Small intestine (tissue), 7 donors: ENCODE results near the gene DRC3. TPM values are rescaled to one million over a fixed set of nuclear protein-coding genes. Genes with fewer than 3 reads are reported as not detected.
A peak's percentile ranks its signal among the peaks of the same experiment; 100 is the strongest.

Experiments
- DNase-seq, 2 donors: peaks; one replicate each; pipeline versions ENCODE4 v3.0.0 to v3.0.0-alpha.2; 2013
- FAIRE-seq: peaks from 2 replicates; lab custom pipeline; 2012; peaks lifted over from hg19 to GRCh38; lab: Jason Lieb, UNC
- H3K27ac ChIP-seq, 3 donors: one replicate each; pipeline ENCODE4 v1.5.1; 2013; ENCODE audit warnings: low read length in 2 of 3, mild to moderate bottlenecking in 2 of 3, control low read depth in 1 of 3, inconsistent platforms in 1 of 3, low read depth in 1 of 3, moderate library complexity in 1 of 3
- H3K27me3 ChIP-seq, 3 donors: one replicate each; pipeline ENCODE4 v1.6.1; 2013; ENCODE audit warnings: low read length in 3 of 3, inconsistent platforms in 1 of 3; ENCODE audit not compliant: control insufficient read depth in 3 of 3, insufficient read depth in 3 of 3
- H3K36me3 ChIP-seq, 3 donors: one replicate each; pipeline ENCODE4 v1.6.1; 2013; ENCODE audit warnings: low read length in 3 of 3, inconsistent platforms in 1 of 3, low read depth in 1 of 3, mild to moderate bottlenecking in 1 of 3, moderate library complexity in 1 of 3; ENCODE audit not compliant: control insufficient read depth in 3 of 3, insufficient read depth in 2 of 3
- H3K4me1 ChIP-seq, 3 donors: one replicate each; pipeline ENCODE4 v1.6.1; 2013; ENCODE audit warnings: low read length in 2 of 3, inconsistent platforms in 1 of 3, low read depth in 1 of 3, mild to moderate bottlenecking in 1 of 3, moderate library complexity in 1 of 3; ENCODE audit not compliant: control insufficient read depth in 3 of 3, insufficient read depth in 2 of 3
- H3K4me3 ChIP-seq, 3 donors: one replicate each; pipeline ENCODE4 v1.5.1; 2013; ENCODE audit warnings: low read length in 3 of 3, control low read depth in 1 of 3, inconsistent platforms in 1 of 3, low read depth in 1 of 3, mild to moderate bottlenecking in 1 of 3, moderate library complexity in 1 of 3
- H3K9me3 ChIP-seq, 2 donors: one replicate each; pipeline ENCODE4 v1.6.1; 2013; ENCODE audit warnings: low read depth in 1 of 2, low read length in 1 of 2; ENCODE audit not compliant: control insufficient read depth in 2 of 2, insufficient read depth in 1 of 2
- WGBS, 3 donors: extraction: QIAGEN DNeasy Blood & Tissue Kit; methylation state at CpG; one replicate each; pipeline ENCODE4 v1.1.7; 2013; 5-methylcytosine and 5-hydroxymethylcytosine counted together
- polyA plus RNA-seq, 4 donors: library from polyadenylated mRNA; stranded (reverse) in 3 of 4; unstranded in 1 of 4; fragments of 200-250 nt in 3 of 4; fragments of 120-200 nt in 1 of 4; gene quantifications; one replicate each; pipeline versions ENCODE4 v1.2.1 to v1.2.3, GENCODE V29; 2013
- donor health status: healthy with polysubstance abuse.
- donor health status: control.
- donor health status: control.
- donor health status: Bipolar disorder and iron deficiency.
- donor health status: healthy.

DRC3 gene
- polyA plus RNA-seq, 4 donors, result 0.54 to 4.1 (median 0.85) TPM; not detected in 1

DNA sequence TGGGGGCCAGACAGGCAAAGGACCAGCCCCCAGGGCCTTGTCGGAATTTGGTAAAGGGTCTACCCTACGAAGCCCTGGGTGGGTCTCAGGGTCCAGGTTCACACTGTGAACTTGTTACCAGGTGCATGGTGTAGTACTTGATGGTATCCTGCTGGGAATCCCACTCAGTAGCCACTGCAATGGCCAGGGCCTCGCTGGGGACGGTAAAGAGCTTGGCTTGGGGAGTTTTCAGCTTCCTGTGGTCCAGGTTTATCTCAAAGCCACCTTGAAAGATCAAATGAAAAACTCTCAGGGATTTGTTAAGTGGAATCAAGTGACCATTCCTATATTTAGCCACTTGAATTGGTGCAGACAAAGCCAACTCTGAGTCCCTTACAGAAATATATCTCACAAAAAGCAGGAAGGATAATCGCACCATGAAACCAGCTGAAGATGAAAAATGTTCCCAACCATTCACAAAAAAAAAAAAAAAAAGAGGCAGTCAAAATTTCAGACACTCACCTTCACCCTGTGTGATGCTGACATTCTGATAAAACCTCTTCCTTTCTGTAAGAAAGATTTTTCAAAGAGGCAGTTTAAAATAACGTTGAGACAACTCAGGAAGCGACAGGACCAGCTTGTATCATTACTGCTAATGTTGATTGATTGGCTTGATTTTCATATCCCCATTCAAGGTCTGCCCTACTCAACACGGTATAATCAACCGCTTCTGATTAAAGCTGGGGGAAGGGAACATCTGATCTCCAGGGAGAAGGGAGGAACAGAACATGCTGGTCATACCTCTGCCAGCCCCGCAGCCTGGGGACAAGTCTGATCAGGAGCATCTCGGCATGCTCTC, 55.7 kb downstream of the DRC3 start:
- peaks cover 0 to 32% (median 5%) of the 10 kb centered on the region in 3 donors for H3K36me3 ChIP-seq
- WGBS, 3 donors, result 80 to 85% (median 80%) methylated on average over 11 of the region's 11 CpGs
- DNase-seq (no peak), FAIRE-seq (no peak)
- H3K9me3 ChIP-seq, result no peaks in the 10 kb centered on the region
- H3K27ac ChIP-seq, result no peak overlapping the region
- H3K4me3 ChIP-seq, result no peak overlapping the region
- no peaks in the 10 kb centered on the region for H3K27me3 ChIP-seq
- H3K4me1 ChIP-seq, result no peaks in the 10 kb centered on the region

DNA sequence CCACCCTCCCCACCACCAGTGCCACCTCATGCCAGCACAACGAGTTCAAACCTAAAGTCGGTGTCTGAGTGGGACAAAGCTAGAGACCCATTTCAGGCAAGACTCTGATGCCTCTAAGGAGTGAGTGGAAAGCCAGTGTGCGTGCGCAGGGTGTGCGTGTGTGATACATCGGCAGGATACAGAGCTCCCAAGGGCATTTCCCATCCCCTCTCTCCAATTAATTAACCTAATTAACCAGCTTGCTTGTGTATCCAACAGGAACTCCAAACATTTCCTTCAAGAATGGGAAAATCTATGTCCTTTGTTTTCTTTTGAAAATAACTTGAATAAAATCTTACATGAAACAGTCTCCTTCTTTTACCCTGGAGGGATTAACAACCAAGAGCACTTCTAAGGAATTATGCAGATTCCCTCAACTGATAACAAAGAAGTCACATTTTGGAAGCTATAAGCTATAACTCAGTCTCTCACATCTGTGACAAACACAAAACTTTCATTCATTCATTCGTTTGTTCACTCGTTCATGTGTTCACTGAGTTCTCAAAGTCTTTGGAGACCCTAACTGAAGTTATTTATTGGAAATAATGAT, 56.4 kb downstream of the DRC3 start:
- no peak for FAIRE-seq
- 88 to 94% (median 94%) methylated on average over 8 of the region's 8 CpGs for WGBS, 3 donors

DNA sequence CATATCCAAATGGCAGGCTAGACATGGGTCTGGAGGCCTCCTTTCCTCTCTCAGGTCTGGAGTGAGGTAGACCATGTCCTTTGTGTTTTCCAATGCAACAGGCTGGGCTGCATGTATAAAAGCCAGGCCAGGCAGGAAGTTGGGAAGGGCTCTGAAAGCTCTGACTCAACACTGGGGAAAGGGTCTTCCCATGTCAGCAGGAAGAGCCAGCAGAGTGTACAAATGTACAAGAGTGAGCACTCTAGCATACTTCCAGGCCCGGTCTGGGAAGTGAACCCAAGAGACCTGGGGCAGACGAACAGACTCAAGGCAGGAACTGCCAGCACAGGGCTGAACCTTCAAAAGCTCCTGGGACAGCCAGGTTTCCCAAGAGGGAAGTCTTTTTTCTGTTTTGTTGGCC, 59.3 kb downstream of the DRC3 start:
- Histone ChIP-seq H3K36me3 (peaks cover 0 to 12% (median 0%) of the 10 kb centered on the region in 3 donors), H3K27ac (no peak overlapping the region), H3K4me1 (no peaks in the 10 kb centered on the region), H3K4me3 (no peak overlapping the region), H3K27me3 (no peaks in the 10 kb centered on the region), H3K9me3 (no peaks in the 10 kb centered on the region)
- DNase-seq, result no peak
- FAIRE-seq, result no peak
- 69 to 87% (median 84%) methylated on average over 2 of the region's 2 CpGs for WGBS, 3 donors

More for the DNA sequence above, 56.4 kb downstream of the DRC3 start:
- no peak for DNase-seq
- no peaks in the 10 kb centered on the region for H3K4me1 ChIP-seq
- H3K36me3 ChIP-seq, result peaks cover 0 to 31% (median 4%) of the 10 kb centered on the region in 3 donors
- no peak overlapping the region for H3K27ac ChIP-seq
- H3K9me3 ChIP-seq, result no peaks in the 10 kb centered on the region
- no peak overlapping the region for H3K4me3 ChIP-seq
- H3K27me3 ChIP-seq, result no peaks in the 10 kb centered on the region

DNA sequence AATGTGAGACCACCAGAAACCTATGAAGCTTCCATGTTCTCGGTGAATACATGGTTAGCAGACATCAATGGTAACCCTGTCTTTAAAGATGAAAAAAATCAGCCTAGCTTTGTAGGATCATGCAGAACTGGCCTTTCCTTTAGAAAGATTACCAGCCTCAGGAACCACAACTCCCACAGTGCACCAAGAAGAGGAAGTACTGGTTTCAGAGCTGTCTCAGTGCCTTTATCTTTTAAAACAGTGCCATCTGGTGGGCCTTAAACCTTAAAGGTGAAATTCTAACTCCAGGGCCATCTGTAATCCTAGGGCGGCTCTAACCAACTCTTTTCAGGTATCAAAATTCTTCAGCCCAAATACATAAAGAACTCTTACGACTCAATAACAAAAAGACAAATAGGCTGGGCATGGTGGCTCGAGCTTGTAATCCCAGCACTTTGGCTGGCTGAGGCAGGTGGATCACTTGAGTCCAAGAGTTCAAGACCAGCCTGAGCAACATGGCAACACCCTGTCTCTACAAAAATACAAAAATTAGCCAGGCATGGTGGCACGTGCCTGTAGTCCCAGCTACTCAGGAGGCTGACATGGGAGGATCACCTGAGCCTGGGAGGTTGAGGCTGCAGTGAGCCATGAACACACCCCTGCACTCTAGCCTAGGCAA, 60.9 kb downstream of the DRC3 start:
- 20 to 29% (median 21%) methylated on average over 5 of the region's 5 CpGs for WGBS, 3 donors
- Histone ChIP-seq H3K27me3 (no peaks in the 10 kb centered on the region), H3K9me3 (no peaks in the 10 kb centered on the region), H3K4me1 (peaks cover 0 to 8% (median 4%) of the 10 kb centered on the region in 3 donors), H3K27ac (no peak overlapping the region), H3K36me3 (no peaks in the 10 kb centered on the region), H3K4me3 (no peak overlapping the region)
- no peak for FAIRE-seq
- DNase-seq, result peak; percentile 83 to 87

DNA sequence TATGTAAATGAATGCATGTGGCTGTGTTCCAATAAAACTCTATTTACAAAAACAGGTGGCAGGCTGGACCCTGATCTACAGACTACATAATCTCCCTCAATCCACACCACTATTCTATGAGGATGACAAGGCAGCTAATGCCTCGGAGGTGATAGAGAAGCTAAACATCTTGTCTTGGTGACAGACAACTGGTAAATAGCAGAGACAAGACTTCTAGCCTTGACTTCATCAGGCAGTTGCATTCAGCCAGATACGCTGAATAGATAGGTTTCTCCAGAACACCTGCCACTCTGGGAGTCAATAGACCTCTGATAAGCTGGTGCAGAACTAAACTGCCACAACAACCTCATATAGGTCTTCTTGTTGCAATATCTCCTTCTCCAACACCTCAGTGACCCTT, 63.0 kb downstream of the DRC3 start:
- peaks cover 4 to 14% (median 11%) of the 10 kb centered on the region in 3 donors for H3K4me1 ChIP-seq
- WGBS, 3 donors, result 14 to 57% (median 39%) methylated on average over 2 of the region's 2 CpGs
- no peak for FAIRE-seq

DNA sequence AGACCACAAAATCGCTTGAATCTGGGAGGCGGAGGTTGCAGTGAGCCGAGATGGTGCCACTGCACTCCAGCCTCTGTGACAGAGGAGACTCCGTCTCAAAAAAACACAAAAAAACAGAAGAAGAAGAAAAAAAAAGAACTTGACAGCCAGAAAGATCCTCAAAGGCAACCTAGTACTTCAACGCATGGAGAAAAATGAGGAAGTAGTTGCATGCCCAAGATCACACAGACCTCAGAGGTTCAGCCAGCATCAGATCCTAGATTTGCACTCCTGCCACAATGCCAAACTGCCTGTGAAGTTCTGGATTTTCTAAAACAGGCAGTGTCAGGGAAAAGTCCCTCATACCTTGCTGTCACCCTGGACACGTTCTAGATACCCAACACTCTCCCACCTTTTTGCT, 64.8 kb downstream of the DRC3 start:
- 70 to 72% (median 71%) methylated on average over 6 of the region's 6 CpGs for WGBS, 3 donors
- H3K4me3 ChIP-seq, result no peak overlapping the region
- H3K27ac ChIP-seq, result no peak overlapping the region
- no peaks in the 10 kb centered on the region for H3K36me3 ChIP-seq
- H3K9me3 ChIP-seq, result no peaks in the 10 kb centered on the region
- FAIRE-seq, result no peak
- H3K27me3 ChIP-seq, result no peaks in the 10 kb centered on the region
- DNase-seq, result no peak
- peaks cover 4 to 16% (median 16%) of the 10 kb centered on the region in 3 donors for H3K4me1 ChIP-seq

More for the DNA sequence above, 63.0 kb downstream of the DRC3 start:
- Histone ChIP-seq H3K9me3 (no peaks in the 10 kb centered on the region), H3K27me3 (no peaks in the 10 kb centered on the region), H3K27ac (no peak overlapping the region), H3K36me3 (no peaks in the 10 kb centered on the region), H3K4me3 (no peak overlapping the region)
- DNase-seq, result peak in 1 of 2 donors; percentile 10

DNA sequence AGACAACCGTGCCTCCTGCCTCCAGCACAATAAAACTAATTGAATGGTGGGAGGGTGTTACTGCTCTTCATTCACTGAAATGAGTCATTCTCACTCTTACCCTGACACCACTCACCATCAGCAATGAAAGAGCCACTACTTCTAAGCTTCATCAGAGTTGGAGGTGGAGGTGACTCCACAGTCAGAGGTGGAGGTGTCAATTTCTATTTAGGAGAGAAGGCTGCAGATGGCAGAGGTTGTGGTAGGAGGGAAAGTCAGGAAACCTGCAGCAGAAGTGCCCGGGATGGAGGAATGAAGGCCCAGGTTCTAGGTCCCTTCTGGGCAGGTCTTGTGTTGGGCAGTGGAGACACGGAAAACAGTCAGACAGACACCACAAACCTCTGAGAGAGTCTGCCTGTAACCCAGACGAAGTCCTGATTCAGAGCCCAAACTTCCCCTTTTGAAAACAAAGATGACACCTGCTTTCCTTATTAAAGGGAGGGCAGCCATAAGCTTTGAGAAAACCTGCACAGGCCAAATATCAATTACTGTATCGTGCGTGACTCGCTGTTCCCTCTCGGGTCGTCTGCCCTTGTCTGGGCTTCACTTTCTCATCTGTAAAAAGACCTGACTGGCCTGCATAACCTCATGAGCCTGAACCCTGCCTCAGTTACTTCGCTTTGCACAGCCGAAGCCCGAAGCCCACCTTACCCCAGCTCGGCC, 65.6 kb downstream of the DRC3 start:
- 1 to 4% (median 1%) methylated on average over 13 of the region's 13 CpGs for WGBS, 3 donors
- Histone ChIP-seq H3K27me3 (no peaks in the 10 kb centered on the region), H3K27ac (peak overlapping the region in 2 of 3 donors; percentile 53 to 71), H3K4me1 (peaks cover 4 to 16% (median 16%) of the 10 kb centered on the region in 3 donors), H3K9me3 (no peaks in the 10 kb centered on the region), H3K4me3 (peak overlapping the region; percentile 75 to 84 (median 80)), H3K36me3 (no peaks in the 10 kb centered on the region)
- DNase-seq, result no peak
- FAIRE-seq, result no peak
